Measurements from ENCODE around the gene ATF7IP2.
A peak's percentile ranks its signal among the peaks of the same experiment; 100 is the strongest.

The ATF7IP2 gene

DNA sequence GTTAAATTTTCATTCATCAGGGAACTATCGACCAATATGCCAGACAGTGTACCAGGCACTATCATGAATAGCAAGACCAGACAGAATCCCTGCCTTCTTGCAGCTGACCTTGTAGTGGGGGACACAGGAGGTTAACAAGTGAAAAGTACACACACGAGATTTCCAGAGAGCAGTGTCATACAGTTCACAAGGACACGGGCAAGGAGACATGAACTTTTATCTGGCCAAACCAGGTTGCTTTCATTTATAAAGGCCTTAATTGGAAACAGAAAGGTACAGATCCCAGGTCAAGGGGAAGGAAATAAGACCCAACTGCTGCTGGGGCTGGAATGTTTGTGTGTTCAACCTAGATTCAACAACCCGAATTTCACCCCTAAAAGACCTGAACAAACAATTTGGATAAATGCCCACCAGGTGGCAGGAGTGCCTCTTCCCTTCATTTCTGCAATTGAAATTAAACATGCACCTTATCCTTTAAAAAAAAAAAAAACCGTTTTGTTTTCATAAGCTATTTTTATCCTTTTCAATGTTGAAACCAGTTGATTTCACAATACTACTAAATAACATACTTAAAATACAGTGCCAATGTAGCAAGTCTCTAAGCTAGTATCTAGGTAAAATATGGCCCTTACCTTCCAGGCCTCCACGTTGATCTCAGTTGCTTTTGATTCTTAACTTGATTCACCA is 128.7 kb downstream of the ATF7IP2 start:
- peak; percentile 28 for DNase-seq

DNA sequence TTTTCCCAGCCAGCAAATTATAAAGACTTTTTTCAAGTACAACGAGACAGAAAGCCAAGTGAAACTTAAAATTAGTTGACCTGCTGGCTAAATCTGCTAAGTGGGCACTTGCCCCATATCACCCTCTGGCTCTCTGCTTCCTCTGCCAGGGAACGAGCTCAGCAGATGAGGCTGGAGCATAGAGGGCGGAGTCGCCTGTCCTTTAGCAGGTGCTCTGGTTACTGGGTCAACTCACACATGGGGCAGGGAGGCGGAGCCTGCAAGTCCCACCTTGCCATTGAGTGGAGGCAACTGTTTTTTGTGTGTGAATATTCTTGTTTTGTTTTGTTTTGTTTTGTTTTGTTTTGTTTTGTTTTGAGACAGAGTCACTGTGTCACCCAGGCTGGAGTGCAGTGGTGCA is 132.0 kb downstream of the ATF7IP2 start:
- no peak for DNase-seq

DNA sequence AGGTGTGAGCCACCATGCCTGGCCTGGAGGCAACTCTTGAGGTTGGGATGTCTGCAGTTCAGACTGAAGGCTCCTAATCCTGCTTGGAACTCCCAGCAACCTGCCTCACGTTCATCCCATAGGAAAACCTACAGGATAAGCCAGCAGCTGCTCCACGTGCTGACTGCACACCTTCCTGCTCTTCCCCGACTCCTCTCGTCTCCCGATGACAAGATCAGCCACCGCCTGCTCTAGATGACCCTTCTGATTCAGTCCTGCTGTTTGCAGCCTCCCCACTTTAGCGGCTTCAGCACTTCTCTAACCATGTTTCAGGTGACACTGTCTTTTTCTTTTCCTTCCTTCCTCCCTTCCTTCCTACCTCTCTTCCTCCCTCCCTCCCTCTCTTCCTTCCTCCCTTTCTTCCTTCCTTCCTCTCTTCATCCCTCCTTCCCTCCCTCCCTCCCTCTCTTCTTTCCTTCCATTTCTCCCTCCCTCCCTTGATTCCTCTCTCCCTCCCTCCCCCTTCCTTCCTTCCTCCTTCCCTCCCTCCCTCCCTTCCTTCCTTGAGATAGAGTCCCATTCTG is 132.7 kb downstream of the ATF7IP2 start:
- DNase-seq: no peak

DNA sequence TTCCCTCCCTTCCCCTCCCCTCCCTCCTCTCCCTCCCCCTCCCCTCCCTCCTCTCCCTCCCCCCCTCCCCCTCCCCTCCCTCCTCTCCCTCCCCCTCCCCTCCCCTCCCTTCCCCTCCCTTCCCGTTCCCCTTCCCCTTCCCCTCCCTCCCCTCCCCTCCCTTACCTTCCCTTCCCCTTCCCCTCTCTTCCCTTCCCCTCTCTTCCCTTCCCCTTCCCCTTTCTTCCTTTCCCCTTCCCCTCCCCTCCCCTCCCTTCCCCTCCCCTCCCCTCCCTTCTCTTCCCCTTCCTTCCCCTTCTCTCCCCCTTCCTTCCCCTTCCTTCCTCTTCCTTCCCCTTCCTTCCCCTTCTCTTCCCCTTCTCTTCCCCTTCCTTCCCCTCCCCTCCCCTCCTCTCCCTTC is 133.4 kb downstream of the ATF7IP2 start:
- no peak for DNase-seq

DNA sequence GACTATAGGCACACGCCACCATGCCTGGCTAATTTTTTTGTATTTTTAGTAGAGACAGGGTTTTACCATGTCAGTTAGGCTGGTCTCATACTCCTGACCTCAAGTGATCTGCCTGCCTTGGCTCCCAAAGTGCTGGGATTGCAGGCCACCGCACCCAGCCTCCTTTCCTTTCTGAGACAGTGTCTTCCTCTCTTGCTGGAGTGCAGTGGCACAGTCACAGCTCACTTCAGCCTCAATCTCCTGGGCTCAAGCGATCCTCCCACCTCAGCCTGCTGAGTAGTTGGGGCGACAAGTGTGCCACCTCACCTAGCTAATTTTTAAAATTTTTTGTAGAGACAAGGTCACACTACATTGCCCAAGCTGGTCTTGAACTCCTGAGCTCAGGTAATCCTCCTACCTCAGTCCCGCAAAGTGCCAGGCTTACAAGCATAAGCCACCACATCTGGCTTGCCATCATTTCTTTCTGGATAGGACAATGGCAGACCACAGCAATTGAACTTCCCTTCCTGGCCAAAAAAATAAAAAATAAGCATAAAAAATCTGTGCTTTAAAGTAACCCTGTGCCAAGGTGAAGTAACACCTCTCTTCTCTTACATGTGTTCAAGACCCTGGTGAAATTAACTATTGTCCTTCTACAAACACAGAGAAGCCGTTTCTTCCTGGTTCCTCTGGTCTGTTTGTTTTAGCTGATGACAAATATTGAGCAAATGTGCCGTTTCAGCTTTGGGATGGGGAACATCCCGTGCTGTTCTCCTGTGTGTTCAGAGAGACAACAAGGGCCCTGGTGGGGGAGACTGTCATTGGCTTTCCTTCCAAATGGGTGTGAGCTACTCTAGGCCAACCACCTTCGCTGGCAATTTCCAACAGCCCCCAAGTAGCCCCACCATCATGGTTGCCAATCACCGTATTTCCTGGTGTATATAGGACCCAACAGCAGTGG is 134.3 kb downstream of the ATF7IP2 start:
- DNase-seq: no peak

DNA sequence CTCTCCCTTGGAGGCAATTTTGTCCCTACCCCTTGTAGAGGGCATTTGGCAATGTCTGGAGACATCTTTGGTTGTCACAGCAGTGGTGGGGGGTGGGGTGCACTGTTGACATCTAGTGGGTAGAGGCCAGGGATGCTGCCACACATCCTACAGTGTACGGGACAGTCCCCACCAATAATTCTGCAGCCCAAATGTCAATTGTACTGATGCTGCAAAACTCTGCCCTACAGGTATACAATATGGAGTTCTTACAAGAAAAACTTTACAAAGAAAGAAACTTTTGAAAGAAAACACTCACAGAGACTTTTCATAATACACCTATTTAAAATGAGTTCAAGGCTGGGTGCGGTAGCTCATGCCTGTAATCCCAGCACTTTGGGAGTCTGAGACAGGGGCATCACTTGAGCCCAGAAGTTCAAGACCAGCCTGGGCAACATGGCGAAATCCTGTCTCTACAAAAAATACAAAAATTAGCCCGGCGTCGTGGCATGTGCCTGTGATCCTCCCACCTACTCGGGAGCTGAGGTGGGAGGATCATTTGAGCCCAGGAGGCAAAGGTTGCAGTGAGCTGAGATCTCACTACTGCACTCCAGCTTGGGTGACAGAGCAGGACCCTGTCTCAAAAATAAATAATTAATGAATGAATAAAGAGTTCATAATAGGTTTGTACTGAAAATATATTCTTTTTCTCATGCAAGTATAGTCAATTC is 135.2 kb downstream of the ATF7IP2 start:
- no peak for DNase-seq

DNA sequence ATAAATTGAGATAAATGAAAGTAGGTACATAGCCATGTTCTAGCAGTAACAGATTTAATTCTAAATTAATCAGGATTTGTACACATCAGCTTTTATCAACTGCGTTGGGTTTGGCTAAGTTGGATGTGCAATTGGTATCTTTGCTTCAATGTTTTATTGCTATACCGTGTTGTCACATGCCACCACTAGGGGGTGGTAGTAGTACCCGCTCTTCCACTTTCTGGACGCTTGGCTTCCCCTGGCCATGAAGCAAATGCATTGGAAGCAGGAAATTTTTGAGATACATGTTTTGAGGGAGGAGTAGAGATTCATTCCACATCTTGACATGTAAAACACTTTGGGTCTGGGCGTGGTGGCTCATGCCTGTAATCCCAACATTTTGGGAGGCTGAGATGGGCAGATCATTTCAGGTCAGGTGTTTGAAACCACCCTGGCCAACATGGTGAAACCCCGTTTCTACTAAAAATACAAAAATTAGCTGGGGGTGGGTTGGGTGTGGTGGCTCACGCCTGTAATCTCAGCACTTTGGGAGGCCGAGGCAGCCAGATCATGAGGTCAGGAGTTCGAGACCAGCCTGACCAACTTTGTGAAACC is 135.9 kb downstream of the ATF7IP2 start:
- no peak for DNase-seq

DNA sequence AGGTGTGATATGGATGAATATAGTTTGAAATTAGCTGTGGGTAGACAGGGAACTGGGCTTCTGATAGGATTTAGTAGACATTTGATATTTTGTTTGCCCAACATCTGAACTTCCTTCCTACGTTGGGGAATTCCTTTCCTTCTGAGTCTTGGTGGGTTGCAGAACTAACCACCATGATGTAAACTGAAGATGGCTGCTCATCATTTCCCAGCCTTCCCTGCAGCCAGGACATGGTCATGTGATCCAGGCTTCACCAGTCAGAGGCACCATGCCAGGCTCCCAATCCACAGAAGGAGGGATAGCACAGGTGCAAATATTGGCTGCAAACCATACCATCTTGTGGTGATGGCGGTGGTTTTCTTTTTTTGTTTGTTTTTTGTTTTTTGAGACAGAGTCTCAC is 137.1 kb downstream of the ATF7IP2 start:
- DNase-seq: no peak

DNA sequence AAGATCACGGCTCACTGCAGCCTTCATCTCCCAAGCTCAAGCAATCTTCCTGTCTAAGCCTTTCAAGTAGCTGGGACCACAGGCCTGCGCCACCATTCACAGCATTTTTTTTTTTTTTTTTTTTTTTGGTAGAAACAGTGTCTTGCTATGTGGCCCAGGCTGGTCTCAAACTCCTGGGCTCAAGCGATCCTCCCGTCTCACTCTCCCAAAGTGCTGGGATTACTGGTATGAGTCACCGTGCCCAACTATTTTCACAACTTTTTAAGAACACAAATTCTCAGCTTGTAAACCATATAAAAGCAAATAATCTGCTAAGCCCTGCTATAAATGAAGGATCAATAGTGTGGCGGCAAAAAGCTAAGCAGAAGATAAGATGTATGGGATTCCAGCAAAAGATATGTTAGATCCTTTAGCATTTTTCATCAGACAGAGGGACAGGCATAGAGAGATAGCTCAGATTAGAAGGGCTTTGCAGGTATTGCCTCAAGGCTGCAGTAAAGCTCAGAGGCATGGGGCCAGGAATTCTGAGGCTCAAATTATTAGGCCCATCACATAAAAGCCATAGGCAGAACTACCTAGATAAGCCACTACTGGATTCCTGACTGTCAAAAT is 139.5 kb downstream of the ATF7IP2 start:
- no peak for DNase-seq

DNA sequence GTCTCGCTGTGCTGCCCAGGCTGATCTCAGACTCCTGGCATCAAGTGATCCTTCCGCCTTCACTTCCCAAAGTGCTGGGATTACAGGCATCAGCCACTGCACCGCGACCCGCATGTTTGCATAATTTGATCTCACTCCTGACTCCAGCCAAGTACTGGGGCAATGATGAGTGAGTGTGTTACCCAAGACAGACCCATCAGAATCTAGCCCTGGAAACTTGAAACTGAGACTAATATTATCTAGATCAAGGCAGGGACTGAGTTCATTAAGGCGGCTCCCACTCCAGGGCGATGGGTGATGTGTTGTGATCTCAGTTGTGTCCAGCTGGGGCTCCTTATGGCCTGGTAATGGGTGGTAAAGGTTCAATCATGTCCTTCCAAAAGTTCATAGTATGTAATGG is 141.1 kb downstream of the ATF7IP2 start:
- no peak for DNase-seq

DNA sequence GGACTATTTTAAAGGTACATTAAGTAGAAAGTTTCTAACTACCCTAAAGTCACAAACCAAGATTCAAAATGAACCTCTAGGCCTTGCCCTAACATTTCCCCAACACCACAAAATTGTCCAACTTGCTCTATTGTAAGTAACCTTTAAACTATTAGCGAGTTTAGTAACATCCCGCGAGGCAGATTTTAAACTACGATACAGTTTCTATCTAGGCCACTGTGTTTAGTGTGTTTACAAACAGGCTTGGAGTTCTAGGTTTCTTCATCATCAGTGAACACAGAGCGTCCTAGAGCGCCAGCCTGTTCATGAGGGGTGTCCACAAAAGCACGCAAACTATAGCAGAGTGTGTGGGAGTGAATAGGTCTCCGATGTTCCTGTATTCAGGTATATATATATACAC is 142.8 kb downstream of the ATF7IP2 start:
- DNase-seq: no peak

DNA sequence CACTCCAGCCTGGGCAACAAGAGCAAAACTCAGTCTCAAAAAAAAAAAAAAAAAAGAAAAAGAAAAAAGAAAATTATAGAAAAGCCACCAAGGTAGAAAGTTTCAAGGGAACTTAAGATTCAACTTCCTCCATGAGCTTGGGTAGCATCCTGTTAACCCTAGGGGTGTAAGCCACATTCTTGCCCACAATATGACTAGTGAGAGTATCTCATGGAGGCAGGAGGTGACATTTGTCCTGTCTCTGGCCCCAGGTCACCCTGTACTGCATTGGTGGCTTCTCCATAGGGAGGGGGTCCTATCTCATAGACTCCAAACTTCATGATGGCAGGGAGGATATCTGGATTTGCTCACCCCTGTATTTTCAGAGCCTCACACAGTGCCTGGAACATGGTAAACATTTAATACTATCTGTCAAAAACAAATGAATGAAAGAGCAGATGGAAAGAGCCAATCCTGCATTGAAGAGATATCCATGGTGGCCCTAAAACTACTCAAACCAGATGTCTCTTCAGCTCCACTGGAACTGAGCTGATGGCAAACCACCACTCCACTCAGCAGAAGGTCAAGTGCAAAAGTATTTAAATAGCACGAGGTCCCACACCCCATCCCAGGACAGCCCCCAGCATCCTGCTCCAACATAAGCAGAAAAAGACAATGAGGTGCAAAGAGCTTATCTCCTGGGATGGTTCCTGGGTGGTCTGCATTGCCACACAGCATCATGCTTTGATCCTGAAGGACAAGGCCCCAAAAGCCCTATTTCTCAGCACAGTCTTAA is 144.2 kb downstream of the ATF7IP2 start:
- DNase-seq: no peak

DNA sequence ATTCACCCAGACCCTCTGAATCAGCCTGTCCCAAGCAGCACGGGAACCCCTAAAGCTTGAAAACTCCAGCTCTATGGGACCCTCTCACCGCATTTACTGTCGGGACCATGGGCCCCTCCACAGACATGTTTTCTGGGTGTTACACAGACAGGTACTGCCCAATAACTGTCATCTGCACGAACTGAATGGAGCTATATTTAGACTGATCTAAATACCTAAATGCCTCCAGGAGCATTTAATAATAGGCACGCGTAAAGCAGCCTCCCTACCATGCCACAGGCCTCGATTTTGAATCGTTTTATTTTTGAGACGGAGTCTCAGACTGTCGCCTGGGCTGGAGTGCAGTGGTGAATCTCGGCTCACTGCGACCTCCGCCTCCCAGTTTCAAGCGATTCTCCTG is 144.8 kb downstream of the ATF7IP2 start:
- no peak for DNase-seq

DNA sequence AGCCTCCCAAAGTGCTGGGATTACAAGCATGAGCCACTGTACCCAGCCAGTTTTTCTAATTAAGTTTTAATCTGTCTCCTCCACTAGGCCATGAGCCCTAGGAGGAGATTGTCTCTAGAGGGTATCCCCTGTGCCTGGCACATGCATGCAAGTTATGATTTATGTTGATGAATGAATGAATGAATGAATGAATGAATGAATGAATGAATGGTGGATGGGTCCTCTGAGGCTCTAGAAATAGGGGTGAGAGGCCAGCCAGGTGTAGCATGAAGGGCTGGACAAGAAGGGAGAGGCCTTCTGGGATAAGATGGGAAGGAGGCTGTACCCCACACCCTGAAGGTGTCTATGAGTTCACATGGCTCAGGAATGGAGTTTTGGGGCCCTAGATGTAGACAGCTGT is 145.7 kb downstream of the ATF7IP2 start:
- DNase-seq: no peak
